ENCODE data around the gene IQSEC1. TPM values are rescaled to one million over a fixed set of nuclear protein-coding genes. Genes with fewer than 3 reads are reported as not detected.

IQSEC1 gene
- total RNA-seq, 1 experiment from 2014 or later = 28.1 TPM

DNA sequence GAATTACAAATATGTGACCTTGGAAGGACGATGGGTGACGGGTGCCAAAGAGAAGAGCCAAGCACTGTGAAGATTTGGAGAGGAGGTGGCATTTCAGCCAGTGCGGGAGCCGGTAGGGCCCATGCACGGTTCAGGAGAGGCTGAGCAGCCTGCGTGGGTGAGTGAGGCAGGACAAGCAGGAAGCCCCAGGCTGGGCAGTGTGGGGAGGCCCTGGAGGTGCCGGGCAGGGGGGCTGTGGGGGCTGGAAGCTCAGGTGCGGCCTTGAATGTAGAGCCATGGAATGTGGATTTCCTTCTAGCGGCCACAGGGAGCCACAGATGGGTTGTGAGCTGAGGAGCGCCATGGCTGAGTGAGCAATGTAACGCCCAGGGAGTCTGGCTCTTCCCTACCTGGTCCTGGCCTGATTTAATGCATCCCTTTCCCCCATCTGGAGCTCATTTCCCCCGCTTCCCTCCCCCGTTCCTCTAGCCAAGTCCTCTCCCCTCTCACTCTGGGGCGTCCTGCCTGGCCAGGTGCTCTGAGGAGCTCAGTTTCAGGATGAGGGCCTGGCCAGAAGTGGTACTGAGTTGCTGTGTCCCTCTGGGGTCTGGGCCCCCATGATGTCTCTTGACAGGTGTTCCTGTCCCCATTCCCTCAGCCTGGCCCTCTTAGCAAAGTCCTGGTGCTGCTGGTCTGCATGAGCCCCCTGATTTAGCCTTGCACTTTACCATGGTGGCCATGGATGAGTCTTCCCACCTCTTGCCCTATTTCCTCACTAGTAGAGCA is 41.8 kb upstream of the IQSEC1 start:
- ATAC-seq (no peak), DNase-seq (ENCODE audit: low read depth, low spot score) (no peak)
- no peaks in the 10 kb centered on the region for H3K36me3 ChIP-seq (ENCODE audit: control insufficient read depth in 1 of 2, insufficient read depth in 2 of 2, low read length in 2 of 2)
- H4K20me1 ChIP-seq (ENCODE audit: insufficient read depth) = no peaks in the 10 kb centered on the region
- no peak overlapping the region for H3K4me2 ChIP-seq (ENCODE audit: low read length)
- peaks cover 11 to 12% of the 10 kb centered on the region in 2 experiments; a peak in 3 of 4 replicates for H3K4me1 ChIP-seq (ENCODE audit: control insufficient read depth in 1 of 2, insufficient read depth in 2 of 2, low read length in 2 of 2)
- POLR2A ChIA-PET = no interaction called here
- H3K27ac ChIP-seq (ENCODE audit: low read depth, low read length) = no peak overlapping the region
- no peaks in the 10 kb centered on the region for H3K9me3 ChIP-seq (ENCODE audit: control insufficient read depth in 1 of 2, insufficient read depth in 1 of 2, low read depth in 1 of 2, low read length in 2 of 2)
- H2AFZ ChIP-seq (ENCODE audit: low read depth, low read length, poor library complexity, severe bottlenecking) = no peak overlapping the region
- no peak for TF ChIP-seq SP1 (IDR thresholded peaks at IDR 0.05; ENCODE audit: low read depth)
- TF ChIP-seq SRF (IDR thresholded peaks at IDR 0.05; ENCODE audit: low read depth) = no peak
- TF ChIP-seq, protein P1, sequence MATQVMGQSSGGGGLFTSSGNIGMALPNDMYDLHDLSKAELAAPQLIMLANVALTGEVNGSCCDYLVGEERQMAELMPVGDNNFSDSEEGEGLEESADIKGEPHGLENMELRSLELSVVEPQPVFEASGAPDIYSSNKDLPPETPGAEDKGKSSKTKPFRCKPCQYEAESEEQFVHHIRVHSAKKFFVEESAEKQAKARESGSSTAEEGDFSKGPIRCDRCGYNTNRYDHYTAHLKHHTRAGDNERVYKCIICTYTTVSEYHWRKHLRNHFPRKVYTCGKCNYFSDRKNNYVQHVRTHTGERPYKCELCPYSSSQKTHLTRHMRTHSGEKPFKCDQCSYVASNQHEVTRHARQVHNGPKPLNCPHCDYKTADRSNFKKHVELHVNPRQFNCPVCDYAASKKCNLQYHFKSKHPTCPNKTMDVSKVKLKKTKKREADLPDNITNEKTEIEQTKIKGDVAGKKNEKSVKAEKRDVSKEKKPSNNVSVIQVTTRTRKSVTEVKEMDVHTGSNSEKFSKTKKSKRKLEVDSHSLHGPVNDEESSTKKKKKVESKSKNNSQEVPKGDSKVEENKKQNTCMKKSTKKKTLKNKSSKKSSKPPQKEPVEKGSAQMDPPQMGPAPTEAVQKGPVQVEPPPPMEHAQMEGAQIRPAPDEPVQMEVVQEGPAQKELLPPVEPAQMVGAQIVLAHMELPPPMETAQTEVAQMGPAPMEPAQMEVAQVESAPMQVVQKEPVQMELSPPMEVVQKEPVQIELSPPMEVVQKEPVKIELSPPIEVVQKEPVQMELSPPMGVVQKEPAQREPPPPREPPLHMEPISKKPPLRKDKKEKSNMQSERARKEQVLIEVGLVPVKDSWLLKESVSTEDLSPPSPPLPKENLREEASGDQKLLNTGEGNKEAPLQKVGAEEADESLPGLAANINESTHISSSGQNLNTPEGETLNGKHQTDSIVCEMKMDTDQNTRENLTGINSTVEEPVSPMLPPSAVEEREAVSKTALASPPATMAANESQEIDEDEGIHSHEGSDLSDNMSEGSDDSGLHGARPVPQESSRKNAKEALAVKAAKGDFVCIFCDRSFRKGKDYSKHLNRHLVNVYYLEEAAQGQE (IDR thresholded peaks at IDR 0.05; ENCODE audit: low read depth) = no peak
- TF ChIP-seq, protein P2, sequence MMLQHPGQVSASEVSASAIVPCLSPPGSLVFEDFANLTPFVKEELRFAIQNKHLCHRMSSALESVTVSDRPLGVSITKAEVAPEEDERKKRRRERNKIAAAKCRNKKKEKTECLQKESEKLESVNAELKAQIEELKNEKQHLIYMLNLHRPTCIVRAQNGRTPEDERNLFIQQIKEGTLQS (IDR thresholded peaks at IDR 0.05) = no peak
- TF ChIP-seq, protein P3, sequence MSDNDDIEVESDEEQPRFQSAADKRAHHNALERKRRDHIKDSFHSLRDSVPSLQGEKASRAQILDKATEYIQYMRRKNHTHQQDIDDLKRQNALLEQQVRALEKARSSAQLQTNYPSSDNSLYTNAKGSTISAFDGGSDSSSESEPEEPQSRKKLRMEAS (IDR thresholded peaks at IDR 0.05) = no peak
- no peak for TF ChIP-seq POLR2A (IDR thresholded peaks at IDR 0.05; ENCODE audit: borderline replicate concordance, extremely low read depth, insufficient read depth, insufficient read length)
- TF ChIP-seq ZFX (IDR thresholded peaks at IDR 0.05) = no peak
- no peak for TF ChIP-seq CBX3 (IDR thresholded peaks at IDR 0.05; ENCODE audit: low read depth)
- TF ChIP-seq, protein P4, sequence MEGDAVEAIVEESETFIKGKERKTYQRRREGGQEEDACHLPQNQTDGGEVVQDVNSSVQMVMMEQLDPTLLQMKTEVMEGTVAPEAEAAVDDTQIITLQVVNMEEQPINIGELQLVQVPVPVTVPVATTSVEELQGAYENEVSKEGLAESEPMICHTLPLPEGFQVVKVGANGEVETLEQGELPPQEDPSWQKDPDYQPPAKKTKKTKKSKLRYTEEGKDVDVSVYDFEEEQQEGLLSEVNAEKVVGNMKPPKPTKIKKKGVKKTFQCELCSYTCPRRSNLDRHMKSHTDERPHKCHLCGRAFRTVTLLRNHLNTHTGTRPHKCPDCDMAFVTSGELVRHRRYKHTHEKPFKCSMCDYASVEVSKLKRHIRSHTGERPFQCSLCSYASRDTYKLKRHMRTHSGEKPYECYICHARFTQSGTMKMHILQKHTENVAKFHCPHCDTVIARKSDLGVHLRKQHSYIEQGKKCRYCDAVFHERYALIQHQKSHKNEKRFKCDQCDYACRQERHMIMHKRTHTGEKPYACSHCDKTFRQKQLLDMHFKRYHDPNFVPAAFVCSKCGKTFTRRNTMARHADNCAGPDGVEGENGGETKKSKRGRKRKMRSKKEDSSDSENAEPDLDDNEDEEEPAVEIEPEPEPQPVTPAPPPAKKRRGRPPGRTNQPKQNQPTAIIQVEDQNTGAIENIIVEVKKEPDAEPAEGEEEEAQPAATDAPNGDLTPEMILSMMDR (IDR thresholded peaks at IDR 0.05 in 2 of 3, conservative IDR thresholded peaks at IDR 0.05 in 1 of 3; ENCODE audit: borderline replicate concordance in 1 of 3, insufficient read depth in 1 of 3, low read depth in 2 of 3, low read length in 2 of 3) = no peak
- no peak for TF ChIP-seq FOSL1 (IDR thresholded peaks at IDR 0.05; ENCODE audit: low read depth)
- TF ChIP-seq YY1 (IDR thresholded peaks at IDR 0.05; ENCODE audit: extremely low read depth, insufficient replicate concordance, low read depth, low read length) = no peak
- TF ChIP-seq ELF1 (IDR thresholded peaks at IDR 0.05; ENCODE audit: borderline replicate concordance, low read depth) = no peak
- no peak for TF ChIP-seq TCF7L2 (IDR thresholded peaks at IDR 0.05; ENCODE audit: borderline replicate concordance, extremely low read depth, insufficient read depth, insufficient read length)
- TF ChIP-seq, protein P5, sequence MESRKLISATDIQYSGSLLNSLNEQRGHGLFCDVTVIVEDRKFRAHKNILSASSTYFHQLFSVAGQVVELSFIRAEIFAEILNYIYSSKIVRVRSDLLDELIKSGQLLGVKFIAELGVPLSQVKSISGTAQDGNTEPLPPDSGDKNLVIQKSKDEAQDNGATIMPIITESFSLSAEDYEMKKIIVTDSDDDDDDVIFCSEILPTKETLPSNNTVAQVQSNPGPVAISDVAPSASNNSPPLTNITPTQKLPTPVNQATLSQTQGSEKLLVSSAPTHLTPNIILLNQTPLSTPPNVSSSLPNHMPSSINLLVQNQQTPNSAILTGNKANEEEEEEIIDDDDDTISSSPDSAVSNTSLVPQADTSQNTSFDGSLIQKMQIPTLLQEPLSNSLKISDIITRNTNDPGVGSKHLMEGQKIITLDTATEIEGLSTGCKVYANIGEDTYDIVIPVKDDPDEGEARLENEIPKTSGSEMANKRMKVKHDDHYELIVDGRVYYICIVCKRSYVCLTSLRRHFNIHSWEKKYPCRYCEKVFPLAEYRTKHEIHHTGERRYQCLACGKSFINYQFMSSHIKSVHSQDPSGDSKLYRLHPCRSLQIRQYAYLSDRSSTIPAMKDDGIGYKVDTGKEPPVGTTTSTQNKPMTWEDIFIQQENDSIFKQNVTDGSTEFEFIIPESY (IDR thresholded peaks at IDR 0.05; ENCODE audit: extremely low read depth, insufficient replicate concordance, low read length) = no peak
- no peak for TF ChIP-seq RAD21 (IDR thresholded peaks at IDR 0.05; ENCODE audit: low read depth)
- no peak for TF ChIP-seq POLR2AphosphoS5 (IDR thresholded peaks at IDR 0.05; ENCODE audit: low read depth, low read length)
- 0 out of 2 replicates have a peak, but pooled peaks cover 3% of the 10 kb centered on the region for H3K27me3 ChIP-seq (ENCODE audit: insufficient read depth, low read length)
- CTCF ChIA-PET = no interaction called here
- H3K79me2 ChIP-seq (ENCODE audit: insufficient read depth, low read length) = no peaks in the 10 kb centered on the region
- H3K9me2 ChIP-seq (ENCODE audit: insufficient read depth) = no peaks in the 10 kb centered on the region
- H3K4me3 ChIP-seq (replicated peaks in 1 of 2; ENCODE audit: low read depth in 1 of 2, low read length in 2 of 2) = no peak overlapping the region
- RAD21 ChIA-PET (ENCODE audit: low non-redundant PET in 1 of 2, low total read pairs in 2 of 2, uncharacterized antibody in 2 of 2, unreplicated experiment in 2 of 2) = interaction anchor here in 1 of 2 experiments (0.7 kb wide), 1 partner anchor 126 kb away, joined by 3 read pairs; no protein-coding TSS in a partner anchor
- no TSS peak for BruUV-seq (replicated peaks)
- no peak overlapping the region for H3K9ac ChIP-seq (ENCODE audit: low read length)
- intact Hi-C loops (cut with micrococcal nuclease) = no loop called here
